GM23338 (cell line): ENCODE results near the gene MCIDAS.

ENCODE experiments used
- CREB1 ChIP-seq: fragments of 250-450 bp; sonication (Bioruptor Pico); IDR thresholded peaks from 2 replicates; pipeline ENCODE4 v1.5.0; 2020; ENCODE audit warnings: low read depth, mild to moderate bottlenecking, moderate library complexity
- JUNB ChIP-seq: IDR thresholded peaks from one replicate; pipeline ENCODE4 v1.6.1; 2016; ENCODE audit warnings: antibody characterized with exemption; ENCODE audit not compliant: unreplicated experiment
- POLR2AphosphoS5 ChIP-seq: IDR thresholded peaks from 2 replicates; pipeline ENCODE4 v1.6.1; 2016; ENCODE audit warnings: antibody characterized with exemption, low read depth
- REST ChIP-seq: IDR thresholded peaks from one replicate; pipeline ENCODE4 v1.6.1; 2018; ENCODE audit warnings: antibody characterized with exemption; ENCODE audit not compliant: unreplicated experiment
- TF ChIP-seq, protein P1 (sequence below), 2 experiments: fragments of 200-600 bp in 1 of 2; sonication (generic) in 1 of 2; conservative IDR thresholded peaks; 2 replicates each; pipeline versions ENCODE4 v1.5.1 to v1.6.1; 2016 to 2017; ENCODE audit warnings: antibody characterized with exemption in 2 of 2, low read depth in 2 of 2, mild to moderate bottlenecking in 2 of 2, moderate library complexity in 1 of 2

- TF ChIP-seq, protein P1, sequence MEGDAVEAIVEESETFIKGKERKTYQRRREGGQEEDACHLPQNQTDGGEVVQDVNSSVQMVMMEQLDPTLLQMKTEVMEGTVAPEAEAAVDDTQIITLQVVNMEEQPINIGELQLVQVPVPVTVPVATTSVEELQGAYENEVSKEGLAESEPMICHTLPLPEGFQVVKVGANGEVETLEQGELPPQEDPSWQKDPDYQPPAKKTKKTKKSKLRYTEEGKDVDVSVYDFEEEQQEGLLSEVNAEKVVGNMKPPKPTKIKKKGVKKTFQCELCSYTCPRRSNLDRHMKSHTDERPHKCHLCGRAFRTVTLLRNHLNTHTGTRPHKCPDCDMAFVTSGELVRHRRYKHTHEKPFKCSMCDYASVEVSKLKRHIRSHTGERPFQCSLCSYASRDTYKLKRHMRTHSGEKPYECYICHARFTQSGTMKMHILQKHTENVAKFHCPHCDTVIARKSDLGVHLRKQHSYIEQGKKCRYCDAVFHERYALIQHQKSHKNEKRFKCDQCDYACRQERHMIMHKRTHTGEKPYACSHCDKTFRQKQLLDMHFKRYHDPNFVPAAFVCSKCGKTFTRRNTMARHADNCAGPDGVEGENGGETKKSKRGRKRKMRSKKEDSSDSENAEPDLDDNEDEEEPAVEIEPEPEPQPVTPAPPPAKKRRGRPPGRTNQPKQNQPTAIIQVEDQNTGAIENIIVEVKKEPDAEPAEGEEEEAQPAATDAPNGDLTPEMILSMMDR (conservative IDR thresholded peaks at IDR 0.05; ENCODE audit: low read depth in 2 of 2), result no peak
- no peak for TF ChIP-seq REST
- no peak for TF ChIP-seq CREB1 (CRISPR knock-in tag)
- no peak for TF ChIP-seq POLR2AphosphoS5
- no peak for TF ChIP-seq JUNB
Observed at GRCh38 chr5:55211184-55211874, 15.8 kb downstream of the MCIDAS start.
